Brain microvascular endothelial cell (primary cell): Measurements from ENCODE around the gene CXCL1.

Source experiments
- DNase-seq: peaks from one replicate; pipeline ENCODE4 v3.0.0-alpha.2; 2020
- H3K27ac ChIP-seq: fragments of 250-450 bp; sonication (Bioruptor Pico); 2 replicates; pipeline ENCODE4 v1.5.1; 2020; ENCODE audit warnings: mild to moderate bottlenecking, moderate library complexity
- H3K27me3 ChIP-seq: fragments of 250-450 bp; sonication (Bioruptor Pico); replicated peaks from 2 replicates; pipeline ENCODE4 v1.5.1; 2020; ENCODE audit warnings: mild to moderate bottlenecking
- H3K36me3 ChIP-seq: fragments of 250-450 bp; sonication (Bioruptor Pico); replicated peaks from 2 replicates; pipeline ENCODE4 v1.5.1; 2020; ENCODE audit warnings: mild to moderate bottlenecking
- H3K4me3 ChIP-seq: 2 replicates; pipeline ENCODE4 v1.5.1; 2011; ENCODE audit warnings: low read depth, mild to moderate bottlenecking, control low read depth, low read length, moderate library complexity
- CTCF ChIP-seq: IDR thresholded peaks from 2 replicates; pipeline ENCODE4 v1.5.1; 2011; ENCODE audit warnings: low read depth, mild to moderate bottlenecking, moderate library complexity, low read length, control low read depth, inconsistent platforms; ENCODE audit errors: missing control alignments
- in situ Hi-C: cut with HindIII; loops from 2 replicates; pipeline ENCODE4 v1.10.0; 2017; ENCODE audit warnings: low sequenced_read_pairs, low pct_ligation_motif_present

CXCL1 gene

DNA sequence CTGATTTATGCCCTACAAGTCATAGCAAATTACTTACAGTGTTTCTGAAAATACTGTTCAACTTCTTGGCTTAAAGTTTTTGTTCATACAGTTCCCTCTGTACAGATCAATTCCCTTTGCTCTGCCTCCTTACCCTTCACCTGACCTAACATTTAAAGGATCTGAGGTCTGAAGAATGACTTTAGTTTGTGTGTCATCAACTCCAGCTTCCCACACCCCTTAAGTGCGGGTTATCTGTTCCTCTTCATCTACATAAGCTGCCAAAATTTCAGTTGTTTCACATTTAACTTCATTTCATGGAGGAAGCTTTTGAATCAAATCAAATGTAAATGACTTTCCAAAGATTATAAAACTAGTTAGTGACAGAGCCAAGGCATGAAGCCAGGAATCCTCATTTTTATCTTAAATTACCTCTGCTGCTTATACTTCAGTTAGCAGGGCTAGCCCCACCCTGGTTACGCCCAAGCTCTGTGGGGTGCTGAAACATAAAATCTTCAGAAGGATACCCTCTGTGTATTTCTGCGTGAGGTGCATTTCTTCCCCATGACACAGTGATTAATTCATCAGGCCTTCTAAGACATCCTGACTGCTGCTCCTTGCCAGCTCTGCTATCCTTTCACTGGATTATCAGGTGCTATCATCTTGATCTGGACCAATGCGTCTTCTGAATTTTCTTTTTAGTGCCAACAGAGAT is 16.5 kb downstream of the CXCL1 start:
- Histone ChIP-seq H3K27ac (no peak overlapping the region), H3K36me3 (no peaks in the 10 kb centered on the region), H3K27me3 (no peaks in the 10 kb centered on the region), H3K4me3 (no peak overlapping the region)
- TF ChIP-seq CTCF = no peak
- in situ Hi-C loops = no loop called here
- no peak for DNase-seq

DNA sequence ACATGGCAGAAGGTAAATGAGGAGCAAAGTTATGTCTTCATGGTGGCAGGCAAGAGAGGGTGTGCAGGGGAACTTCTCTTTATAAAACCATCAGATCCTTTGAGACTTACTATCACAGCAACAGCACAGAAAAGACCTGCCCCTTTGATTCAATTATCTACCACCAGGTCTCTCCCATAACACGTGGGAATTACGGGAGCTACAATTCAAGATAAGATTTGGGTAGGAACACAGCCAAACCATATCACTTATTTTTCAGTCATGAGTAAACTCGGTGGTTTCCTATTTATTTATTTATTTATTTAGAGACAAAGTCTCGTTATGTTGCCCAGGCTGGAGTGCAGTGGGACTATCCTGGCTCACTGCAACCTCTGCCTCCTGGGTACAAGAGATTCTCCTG is 22.1 kb downstream of the CXCL1 start:
- Histone ChIP-seq H3K27ac (peak overlapping the region; percentile 46), H3K36me3 (no peaks in the 10 kb centered on the region), H3K27me3 (no peaks in the 10 kb centered on the region), H3K4me3 (no peak overlapping the region)
- DNase-seq = no peak
- in situ Hi-C loops = no loop called here
- no peak for TF ChIP-seq CTCF

DNA sequence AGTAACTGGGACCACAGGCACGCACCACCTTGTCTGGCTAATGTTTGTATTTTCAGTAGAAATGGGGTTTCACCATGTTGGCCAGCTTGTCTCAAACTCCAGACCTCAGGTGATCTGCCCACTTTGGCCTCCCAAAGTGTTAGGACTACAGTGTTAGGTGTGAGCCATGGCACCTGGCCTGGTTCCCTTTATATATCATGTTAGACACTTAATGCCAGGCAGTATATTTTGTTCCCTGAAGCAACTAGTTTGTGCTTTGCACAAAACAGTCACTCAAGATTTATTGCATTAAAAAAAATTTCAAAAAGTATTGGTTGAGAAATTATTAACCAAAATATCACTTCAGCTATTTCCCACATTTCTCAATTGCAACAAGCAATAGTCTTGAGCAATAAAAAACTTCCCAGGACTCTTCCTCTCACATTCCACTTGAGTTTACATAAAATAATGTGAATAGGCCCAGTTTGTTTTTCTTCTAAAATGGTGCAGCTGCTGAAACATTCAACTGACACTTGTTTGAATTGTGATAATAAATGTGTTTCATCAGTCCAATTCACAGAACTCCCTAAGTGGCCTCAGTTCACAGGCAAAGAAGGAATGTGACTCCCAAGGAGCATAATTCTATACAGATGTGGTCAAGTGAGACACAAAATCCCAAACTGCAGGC is 22.7 kb downstream of the CXCL1 start:
- in situ Hi-C loops = no loop called here
- H3K36me3 ChIP-seq = no peaks in the 10 kb centered on the region
- no peak overlapping the region for H3K4me3 ChIP-seq
- peak overlapping the region; percentile 46 for H3K27ac ChIP-seq
- H3K27me3 ChIP-seq = no peaks in the 10 kb centered on the region
- TF ChIP-seq CTCF = no peak
- no peak for DNase-seq

DNA sequence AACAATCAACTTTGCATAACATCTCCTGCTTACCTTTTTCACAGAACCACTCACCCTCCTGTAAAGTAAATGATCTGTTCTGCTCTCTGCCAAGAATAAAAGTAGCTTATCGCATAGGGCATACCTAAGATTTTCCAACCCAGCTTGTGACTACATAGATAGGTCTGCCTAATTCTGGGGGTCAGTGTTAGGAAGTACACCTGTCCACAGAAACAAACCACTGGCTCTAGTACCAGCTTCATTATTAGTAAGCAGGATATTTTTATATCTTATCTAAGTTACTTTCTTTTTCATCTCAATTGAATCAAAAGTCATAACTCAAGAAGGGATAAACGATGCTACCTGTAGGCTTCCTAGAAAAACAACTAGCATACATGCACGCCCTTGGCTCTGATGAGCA is 23.8 kb downstream of the CXCL1 start:
- H3K27me3 ChIP-seq = no peaks in the 10 kb centered on the region
- in situ Hi-C loops = no loop called here
- H3K36me3 ChIP-seq = no peaks in the 10 kb centered on the region
- no peak overlapping the region for H3K27ac ChIP-seq
- no peak overlapping the region for H3K4me3 ChIP-seq
- no peak for DNase-seq
- no peak for TF ChIP-seq CTCF

GRCh38 chr4:73894001-73894400 is 24.8 kb downstream of the CXCL1 start:
- no peak for TF ChIP-seq CTCF
- Histone ChIP-seq H3K27me3 (no peaks in the 10 kb centered on the region), H3K36me3 (no peaks in the 10 kb centered on the region), H3K4me3 (no peak overlapping the region), H3K27ac (no peak overlapping the region)
- in situ Hi-C loops = no loop called here
- no peak for DNase-seq
